GM19397 (cell line): ENCODE measurements around the gene CRABP2.

Experiments
- ATAC-seq: cut with Tn5 transposase; IDR thresholded peaks from one replicate; pipeline ENCODE4 v1.9.1; 2021; ENCODE audit warnings: mild to moderate bottlenecking, moderate library complexity; ENCODE audit not compliant: unreplicated experiment

Gene CRABP2

DNA sequence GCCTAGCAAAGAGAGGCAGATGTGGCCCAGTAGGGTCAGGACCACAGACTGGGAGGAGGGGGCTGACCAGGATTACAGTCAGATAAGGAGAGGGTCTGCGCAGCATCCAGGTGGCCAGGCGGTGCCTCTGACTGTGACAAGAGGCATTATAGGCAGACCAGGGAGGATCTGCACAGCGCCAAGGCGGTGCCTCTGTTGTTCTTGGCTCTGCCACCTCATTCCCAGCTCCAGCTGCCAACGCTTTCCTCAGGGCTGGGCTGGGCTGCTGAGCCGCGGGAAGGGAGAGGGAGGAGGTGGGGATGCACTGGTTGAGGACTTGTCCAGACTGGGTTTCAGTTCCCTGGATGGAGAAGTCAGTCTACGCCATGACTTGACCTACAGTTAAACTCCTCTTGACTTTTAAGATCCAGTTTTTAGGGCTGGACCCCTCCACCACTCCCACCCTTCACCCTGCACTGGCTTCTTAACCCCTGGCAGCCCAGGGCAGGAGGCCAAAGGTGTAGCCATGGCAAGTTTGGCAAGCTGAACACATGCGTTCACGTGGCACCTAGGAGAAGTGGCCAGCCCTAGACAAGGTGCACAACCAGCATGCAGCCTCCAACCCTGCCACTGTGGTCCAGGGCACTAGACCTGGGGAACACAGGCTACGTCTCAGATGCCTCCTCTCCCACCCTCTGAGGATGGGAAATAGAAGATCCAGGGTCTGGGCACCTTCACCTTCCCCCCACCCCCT, 4.5 kb upstream of the CRABP2 start:
- ATAC-seq = no peak

DNA sequence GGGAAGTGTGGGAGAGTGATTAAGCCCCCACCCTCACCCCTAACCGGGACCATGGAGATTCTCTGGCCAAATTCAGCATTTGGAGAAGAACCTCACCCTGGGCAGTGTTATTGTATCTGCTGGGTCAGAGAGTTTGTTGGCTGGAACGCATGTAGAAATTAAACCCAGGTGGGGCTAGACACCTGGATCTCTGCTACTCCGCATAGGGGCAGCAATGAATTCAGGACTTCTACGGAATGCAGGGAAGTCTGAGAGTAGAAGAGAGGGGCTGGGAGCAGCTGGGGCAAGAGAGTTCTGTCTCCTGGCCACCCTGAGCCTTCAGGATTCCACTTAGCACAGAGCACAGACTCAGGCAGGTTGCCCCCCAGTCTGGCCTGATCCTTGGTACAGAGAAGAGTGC, 3.6 kb upstream of the CRABP2 start:
- no peak for ATAC-seq

DNA sequence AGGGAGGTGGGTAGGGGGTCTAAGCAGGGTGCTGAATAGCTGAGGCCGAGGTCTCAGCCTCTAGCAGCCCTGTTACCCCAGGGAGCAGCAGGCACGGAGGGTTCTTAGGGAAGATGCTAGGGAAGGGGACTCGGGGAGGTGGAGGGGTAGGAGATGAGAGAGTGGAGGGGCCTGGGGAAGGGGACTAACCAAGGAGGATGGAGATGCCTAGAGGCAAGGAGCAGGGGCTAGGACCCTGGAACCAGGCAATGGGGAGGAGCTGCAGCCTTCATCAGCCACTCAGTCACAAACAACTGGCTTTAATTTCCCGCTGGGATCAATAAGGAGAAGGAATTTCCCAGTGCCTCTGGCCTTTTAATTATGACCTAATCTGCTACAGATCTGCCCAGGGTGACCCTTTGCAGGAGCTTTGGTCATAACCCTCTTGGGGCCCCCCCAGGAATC, 2.9 kb upstream of the CRABP2 start:
- no peak for ATAC-seq

DNA sequence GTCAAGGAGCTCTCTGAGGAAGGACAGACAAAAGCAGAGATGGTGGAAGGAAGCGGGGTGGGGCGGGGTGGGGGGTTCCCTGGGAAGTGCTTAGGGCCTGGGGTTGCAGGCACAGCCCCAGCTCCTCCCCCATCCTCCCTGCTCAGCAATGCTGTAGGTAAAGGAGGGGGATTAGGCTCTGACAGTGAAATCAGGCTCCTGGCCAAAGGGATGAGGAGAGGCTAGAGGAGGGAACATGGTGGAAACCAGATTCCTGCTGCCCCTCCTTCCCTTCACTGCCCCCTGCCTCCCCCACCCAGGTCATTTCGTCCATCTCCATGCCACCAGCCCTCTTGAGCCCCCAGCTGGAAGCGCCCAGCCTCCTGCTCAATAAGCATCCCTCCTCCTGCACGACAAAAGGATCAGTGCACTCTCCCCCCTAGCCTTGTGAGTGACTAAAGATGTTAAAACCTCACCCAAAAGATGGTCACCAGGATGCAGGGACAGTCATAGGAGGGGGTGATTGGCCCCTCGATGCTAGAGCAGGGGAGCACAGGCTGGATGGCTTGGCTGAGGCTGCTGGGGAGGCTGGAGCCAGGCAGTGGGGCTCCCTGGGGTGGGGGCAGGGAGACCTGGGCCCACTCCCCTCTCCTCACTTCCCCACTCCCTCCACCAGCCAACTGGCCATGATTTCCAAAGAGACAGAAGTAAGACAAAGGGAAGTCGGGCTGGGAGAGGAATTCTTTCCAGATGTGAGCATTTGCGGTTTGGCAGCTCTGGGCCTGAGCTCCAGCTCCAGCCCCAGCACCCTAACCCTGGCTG, 2.2 kb upstream of the CRABP2 start:
- ATAC-seq = no peak

DNA sequence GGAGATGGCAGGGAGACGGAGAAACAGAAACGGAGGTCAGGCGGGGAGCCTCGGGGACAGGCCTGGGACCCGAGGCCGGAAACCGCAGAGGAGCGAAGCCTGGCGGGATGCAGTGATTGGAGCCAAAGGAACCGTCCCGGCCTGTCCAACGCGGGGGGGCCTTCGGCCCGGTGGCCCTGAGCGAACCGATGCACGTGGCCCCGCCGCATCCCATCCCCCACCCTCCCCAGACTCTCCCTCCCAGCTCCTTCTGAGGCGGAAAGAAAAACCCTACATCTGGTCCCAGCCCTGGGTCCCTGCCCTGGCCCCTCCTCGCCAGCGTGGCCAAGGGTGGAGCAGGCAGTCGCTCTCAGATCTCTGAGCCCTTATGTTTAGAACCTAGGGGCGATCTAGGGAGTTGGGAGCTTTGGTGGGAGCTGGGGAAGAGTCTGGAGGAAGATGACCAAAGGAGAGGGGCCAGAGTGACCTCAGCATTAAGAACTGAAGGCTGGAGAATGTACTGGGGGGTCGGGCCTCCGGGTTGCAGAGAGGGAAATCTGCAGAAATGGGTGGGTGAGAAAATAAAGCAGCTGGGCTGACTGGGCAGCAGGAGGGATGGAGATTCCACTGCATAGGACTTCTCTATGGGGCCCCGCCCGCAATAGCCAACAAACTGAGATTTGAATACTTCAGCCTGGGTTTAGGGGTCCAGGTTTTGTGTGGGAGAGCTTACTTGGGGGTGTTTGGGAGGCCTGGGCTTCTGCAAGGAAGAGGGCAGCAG, 1.5 kb upstream of the CRABP2 start:
- ATAC-seq = no peak

DNA sequence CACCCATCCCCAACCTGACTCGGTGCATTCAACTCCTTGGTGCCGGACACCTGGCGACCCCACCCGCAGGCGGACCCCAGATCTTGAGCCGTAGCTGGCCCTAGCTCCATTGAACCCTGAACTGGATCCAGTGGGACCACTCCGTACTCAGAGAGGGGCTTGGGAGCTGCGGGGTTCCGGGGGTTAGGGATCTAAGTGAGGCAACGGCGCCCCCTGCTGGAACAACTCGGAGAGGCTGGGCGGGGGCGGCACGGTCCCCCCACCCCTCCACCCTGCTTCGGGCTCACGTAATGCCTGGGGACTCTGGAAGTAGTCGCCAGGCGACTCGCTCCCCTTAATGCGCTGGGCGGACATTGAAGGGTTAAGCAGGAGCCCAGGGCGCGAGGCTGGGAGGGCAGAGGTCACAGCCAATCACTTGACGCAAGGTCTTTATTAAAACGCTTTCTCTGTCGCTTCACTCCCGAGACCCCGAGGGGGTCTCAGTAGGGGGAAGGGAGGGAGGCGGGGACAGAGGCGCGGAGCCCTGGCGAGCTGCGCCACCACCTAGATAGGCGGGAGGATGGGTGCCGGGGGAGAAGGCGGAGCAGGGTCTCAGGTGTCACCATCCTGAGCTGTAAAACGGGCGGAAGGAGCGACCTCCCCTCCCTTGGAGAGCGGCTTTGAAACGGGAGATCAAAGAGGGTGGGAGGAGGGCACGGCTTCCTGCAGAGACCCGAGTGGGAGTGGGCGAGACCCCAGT, 704 bp upstream of the CRABP2 start:
- no peak for ATAC-seq

DNA sequence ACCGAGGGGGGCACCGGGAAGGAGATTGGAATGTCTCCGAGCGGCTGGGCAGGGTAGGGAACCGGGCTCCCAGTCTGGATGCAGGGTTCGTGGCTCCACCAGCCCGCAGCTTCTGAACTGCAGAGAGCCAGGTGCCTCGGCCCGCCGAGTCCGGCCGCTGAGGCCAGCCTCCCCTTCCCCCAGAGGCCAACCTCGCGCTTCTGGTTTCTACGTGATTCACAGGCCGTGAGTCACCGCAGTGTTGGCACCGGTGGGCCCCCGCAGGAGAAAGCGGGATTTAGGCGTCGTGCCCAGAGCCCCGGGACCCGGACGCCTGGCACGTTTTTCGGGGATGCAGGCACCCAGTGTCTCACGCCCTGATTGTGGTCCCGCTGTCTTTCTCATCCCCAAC, 458 bp downstream of the CRABP2 start:
- ATAC-seq = no peak

DNA sequence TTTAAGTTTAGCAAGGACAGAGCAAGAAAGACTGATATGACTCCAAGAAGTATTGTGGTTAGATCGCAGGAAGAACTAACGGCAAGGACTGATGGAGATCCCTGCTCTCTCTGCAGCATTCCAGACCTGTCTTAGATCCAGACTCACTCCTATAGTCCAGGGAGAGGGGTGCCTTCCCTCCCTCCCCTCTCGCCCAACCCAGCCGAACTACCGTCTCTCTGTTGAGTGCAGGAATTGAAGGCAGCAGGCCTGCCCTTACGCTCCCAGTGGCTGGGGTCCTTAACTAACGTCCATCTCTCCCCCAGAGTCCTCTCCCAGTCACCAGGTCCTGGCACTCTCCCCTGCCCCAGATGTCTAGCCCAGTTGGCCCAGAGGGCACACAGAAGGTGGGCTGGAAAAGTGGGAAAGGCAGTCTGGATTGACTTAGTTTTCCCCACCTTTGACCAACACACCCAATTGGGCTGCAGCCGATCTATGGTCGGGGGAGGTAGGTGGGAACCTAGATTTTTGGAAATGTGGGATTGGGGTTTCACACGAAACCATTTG, 1.1 kb downstream of the CRABP2 start:
- ATAC-seq = no peak

DNA sequence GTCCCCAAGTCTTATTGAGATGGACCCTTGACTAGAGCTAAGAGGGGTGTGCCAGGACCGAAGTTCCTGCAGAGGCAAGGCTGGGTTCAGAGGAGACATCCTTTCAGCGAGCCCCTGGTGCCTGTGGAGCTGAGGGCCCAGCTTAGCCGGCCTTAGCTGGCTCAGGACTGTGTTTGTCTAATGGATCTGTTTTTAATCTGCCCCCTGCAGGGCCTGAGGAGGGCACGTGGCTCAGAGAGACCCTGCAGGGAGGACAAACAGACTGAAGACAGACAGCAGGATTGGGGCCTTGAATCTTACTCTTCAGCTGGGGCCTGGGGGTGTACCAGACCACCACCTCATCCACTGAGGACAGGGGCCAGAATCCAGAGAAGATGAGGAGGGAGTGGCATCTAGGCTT, 1.6 kb downstream of the CRABP2 start:
- no peak for ATAC-seq

DNA sequence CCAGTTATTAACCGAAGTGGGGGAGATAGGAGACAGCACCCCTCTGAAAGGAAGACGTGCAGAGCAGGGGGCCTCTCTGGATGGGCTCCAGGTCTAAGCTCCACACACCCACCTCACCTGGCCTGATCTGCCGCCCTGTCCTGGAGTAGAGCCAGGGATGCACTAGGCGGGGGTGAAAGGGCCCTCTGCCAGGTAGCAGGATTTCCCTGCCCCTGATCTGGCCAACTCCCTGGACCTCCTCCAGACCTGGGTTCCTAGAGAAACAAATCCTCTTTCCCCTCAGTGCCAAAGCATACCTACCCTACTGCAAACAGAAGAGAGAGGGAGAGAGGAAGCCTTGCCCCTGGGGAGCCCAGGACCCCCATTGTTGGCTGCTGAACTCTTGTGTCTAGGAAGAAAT, 2.0 kb downstream of the CRABP2 start:
- ATAC-seq = no peak

DNA sequence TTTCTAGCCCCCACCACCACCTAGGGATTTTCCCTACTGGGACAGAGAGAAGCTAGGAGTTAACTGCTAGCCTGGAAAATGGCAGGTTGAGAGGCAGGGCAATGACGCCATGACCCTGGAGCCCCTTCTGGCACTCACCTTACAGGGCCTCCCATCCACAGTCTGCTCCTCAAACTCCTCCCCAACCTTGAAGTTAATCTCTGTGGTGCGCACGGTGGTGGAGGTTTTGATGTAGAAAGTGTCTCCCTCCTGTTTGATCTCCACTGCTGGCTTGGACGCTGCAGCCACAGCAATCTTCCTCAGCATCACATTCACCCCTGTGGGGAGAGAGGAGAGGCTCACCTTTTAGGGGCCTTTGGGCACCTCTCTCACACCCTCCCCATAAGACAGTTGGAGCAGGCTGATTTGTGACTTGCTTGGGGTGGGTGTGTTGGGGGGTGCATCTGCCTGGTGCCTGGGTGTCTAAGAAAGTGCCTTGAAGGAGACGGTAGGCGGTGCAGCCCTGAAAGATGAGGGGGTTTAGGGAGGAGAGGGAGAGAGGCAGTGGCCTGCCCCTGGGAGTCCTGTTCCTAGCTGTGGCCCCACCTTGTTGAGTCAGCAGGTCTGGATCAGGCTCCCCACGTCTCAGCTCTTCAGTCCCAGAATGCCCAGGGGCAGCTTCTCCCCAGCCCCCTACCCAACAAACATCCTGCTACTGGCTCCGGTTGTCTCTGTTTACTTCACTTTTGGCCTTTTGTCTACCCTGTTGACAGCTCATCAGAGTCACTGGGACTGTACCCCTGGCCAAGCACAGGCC, 4.4 kb downstream of the CRABP2 start:
- no peak for ATAC-seq

DNA sequence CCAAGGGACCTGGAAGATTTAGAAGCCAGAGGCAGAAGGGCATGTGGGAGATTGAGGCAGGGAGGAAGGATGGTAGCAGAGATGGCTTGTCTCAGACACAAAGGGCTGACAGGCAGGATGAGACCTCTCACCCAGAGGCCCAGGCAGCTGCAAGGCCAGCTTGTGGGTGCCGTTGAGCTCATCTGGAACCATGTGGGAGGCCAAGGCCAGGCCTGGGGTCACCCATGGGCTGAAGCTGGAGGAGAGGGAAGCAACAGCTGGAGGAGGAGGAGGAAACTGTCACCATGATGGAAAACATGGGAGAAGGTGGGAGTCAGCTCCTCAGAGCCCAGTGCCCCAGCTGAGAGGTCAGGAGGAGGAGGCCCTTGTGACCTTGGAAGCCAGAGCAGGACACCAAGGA, 6.4 kb downstream of the CRABP2 start:
- no peak for ATAC-seq

DNA sequence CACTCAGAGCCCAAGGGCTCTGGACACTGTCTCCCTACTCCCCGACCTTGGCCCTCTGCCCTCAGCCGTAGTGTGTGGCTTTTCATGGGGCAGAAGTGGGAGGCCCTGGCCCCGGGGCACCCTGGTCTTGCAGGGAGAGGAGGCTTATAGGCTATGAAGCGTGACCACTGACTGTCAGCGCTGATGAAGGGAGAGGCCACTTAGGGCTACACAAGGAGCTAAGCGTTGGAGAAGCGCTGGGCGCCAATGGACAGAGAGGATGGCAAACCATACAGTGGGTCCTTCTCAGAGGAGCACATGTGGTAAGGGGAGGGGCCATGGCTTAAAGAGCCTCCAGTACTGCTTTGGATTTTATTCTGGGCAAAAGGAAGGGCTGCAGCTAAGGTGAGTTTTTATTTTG, 7.9 kb downstream of the CRABP2 start:
- no peak for ATAC-seq

DNA sequence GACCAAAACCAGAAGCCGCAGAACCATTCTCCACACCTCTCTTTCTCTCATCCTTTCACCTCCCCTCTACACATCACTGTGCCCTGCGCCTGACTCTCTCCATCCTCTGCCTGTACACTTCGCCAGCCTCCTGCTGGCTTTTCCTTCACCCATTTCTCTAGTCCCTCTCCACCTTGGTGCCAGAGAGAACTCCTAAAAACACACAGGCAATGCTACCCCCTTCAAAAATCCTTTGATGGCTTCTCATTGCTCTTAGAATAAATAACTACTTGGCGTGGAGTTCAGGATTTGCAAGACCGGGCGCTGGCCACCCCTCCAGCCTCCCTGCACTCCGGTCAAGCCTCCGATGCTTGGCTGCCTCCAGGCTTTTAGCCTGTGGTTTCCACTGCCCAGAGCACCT, 8.6 kb downstream of the CRABP2 start:
- no peak for ATAC-seq

DNA sequence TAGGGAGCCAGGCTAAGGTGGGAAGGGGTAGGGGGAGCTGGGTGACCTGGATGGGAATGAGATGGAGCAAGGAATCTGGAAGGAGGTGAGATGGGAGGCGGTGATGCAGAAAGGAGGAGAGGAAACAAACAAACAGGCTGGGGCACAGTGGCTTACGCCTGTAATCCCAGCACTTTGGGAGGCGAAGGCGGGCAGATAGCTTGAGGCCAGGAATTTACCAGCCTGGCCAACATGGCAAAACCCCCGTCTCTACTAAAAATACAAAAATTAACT, 10.8 kb downstream of the CRABP2 start:
- no peak for ATAC-seq

DNA sequence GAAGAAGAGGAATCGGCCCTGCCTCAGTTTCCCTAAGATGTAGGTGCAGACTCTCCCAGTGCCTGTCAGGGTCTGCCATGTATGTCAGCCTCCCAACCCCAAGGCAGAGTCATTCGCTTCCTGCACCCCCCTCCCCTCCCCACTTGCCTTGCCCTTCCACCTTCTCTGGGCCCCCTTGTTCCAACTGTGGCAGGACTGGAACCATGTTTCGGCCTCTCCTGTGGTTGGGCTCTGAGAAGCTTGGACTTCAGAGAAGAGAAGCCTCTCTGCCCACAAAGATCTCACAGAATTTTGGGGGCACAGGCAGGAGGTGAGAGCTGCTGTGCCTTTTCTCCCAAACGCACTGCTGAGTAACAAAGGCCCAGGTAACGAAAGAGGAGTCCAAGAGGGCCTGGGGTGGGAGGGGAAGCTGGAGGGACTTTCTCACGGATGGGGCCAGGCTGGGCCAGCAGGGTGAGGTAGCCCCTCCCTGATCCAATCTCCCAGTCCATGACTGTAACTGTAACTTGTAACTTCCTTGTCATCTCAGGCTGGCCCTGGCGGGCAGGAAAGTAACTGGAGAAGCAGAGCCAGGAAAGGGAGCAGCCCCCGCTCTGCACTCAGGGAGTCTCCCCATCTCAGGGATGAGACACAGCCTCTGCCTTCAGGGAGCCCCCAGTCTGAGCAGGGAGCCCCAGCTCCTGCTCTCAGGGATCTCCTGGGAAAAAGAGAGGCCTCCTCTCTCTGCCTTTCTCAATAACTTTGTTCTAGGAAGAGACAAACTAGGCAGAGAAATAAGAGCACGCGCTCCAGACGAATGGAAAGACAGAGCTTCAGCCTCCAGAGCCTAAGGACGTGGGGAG, 11.3 kb downstream of the CRABP2 start:
- ATAC-seq = no peak

DNA sequence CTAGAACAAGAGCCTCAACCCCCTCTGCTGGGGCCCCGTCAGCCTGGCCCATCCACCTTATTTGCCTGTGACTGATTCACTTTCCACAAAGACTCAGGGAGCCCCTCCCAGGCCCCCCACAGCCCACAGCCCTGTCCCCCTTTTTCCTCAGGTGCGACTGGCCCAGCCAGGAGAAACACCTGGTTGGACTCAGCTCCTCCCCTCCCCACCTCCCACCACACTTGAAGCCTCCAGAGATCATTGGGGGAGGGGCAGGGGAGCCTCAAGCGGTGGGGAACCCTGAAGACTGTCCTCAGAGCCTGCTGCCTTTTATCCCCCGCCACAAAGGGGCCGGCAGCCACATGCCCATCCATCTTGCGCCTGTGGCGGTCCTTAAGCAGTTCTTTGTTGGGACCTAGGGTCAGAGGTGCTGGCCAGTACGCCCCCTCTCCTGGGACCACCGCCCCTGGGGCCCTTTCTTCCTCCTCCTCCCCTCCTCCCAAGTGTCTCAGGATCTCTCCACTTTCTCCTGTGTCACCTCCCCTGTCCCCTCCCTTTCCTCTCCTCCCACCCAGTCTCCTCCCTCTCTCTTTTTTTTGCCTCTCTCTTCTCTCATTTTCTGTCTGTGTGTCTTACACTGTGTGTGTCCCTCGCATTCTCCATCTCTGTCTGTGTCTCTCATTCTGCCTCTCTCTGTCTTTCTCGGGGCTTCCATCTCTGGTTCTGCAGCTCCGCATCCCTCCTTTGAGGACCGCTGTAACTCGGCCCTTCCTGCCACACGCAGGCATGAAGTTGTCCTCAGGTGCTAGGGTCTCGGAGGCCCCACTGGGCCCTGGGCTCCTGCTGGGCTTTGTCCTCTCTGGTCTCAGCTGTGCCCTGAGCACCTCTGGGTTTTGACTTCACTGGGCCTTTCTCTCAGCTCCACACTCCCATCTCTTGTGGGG, 12.2 kb downstream of the CRABP2 start:
- no peak for ATAC-seq

DNA sequence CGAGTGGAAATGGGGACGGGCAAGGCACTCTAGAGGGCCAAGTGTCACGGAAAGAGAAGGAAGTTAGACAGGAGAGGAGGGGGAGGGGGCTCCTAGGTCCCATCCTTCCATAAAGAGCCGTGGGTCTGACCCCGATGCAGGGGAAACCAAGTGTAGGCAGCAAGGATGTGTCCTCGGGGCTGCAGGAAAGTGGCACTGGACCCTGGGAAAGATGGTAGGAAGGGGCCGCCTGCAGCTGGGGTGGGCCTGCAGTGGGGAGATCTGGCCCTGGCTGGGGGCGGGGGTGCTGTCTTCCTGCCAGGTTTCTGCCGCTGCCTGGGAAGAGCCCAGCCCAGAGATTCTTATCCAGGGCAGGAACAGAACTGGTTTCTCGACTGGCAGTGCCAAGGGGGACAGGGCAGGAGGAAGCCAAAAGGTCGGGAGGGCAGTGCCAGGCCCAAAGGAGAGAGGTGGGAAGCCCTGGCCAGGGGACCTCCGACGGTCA, 12.9 kb downstream of the CRABP2 start:
- ATAC-seq = no peak
